RWPE2 (cell line): ENCODE measurements around the gene BTBD17.

ENCODE experiments used
- ATAC-seq: fragments of 200-7000 bp; cut with Tn5 transposase; 3 replicates; pipeline ENCODE4 v1.9.1; 2021; ENCODE audit warnings: low read depth
- DNase-seq: peaks from one replicate; pipeline ENCODE4 v3.0.0-alpha.2; 2020; ENCODE audit warnings: low spot score
- H3K27ac ChIP-seq: fragments of 450-650 bp; 2 replicates; pipeline ENCODE4 v1.5.1; 2017; ENCODE audit warnings: mild to moderate bottlenecking; ENCODE audit not compliant: poor library complexity, severe bottlenecking
- H3K27me3 ChIP-seq: fragments of 250-450 bp; sonication (Bioruptor Pico); 2 replicates; pipeline ENCODE4 v1.5.1; 2021; ENCODE audit warnings: mild to moderate bottlenecking, moderate library complexity; ENCODE audit not compliant: insufficient read depth, poor library complexity, severe bottlenecking
- H3K36me3 ChIP-seq: fragments of 250-450 bp; sonication (Bioruptor Pico); 2 replicates; pipeline ENCODE4 v1.5.1; 2020; ENCODE audit warnings: low read depth, mild to moderate bottlenecking, moderate library complexity
- H3K4me1 ChIP-seq: fragments of 250-450 bp; sonication (Bioruptor Pico); 2 replicates; pipeline ENCODE4 v1.5.1; 2021; ENCODE audit warnings: mild to moderate bottlenecking, moderate library complexity; ENCODE audit not compliant: insufficient read depth, poor library complexity, severe bottlenecking
- H3K4me3 ChIP-seq: fragments of 250-450 bp; sonication (Bioruptor Pico); 2 replicates; pipeline ENCODE4 v1.5.1; 2021; ENCODE audit warnings: mild to moderate bottlenecking, moderate library complexity; ENCODE audit not compliant: severe bottlenecking
- H3K9me3 ChIP-seq: fragments of 250-450 bp; sonication (Bioruptor Pico); 2 replicates; pipeline ENCODE4 v1.5.1; 2021; ENCODE audit warnings: mild to moderate bottlenecking, moderate library complexity; ENCODE audit not compliant: severe bottlenecking
- TF ChIP-seq, protein P1 (sequence below): fragments of 450-650 bp; IDR thresholded peaks from one replicate; pipeline ENCODE4 v1.5.1; 2017; ENCODE audit warnings: mild to moderate bottlenecking, moderate library complexity; ENCODE audit not compliant: poor library complexity, severe bottlenecking

Gene BTBD17

DNA sequence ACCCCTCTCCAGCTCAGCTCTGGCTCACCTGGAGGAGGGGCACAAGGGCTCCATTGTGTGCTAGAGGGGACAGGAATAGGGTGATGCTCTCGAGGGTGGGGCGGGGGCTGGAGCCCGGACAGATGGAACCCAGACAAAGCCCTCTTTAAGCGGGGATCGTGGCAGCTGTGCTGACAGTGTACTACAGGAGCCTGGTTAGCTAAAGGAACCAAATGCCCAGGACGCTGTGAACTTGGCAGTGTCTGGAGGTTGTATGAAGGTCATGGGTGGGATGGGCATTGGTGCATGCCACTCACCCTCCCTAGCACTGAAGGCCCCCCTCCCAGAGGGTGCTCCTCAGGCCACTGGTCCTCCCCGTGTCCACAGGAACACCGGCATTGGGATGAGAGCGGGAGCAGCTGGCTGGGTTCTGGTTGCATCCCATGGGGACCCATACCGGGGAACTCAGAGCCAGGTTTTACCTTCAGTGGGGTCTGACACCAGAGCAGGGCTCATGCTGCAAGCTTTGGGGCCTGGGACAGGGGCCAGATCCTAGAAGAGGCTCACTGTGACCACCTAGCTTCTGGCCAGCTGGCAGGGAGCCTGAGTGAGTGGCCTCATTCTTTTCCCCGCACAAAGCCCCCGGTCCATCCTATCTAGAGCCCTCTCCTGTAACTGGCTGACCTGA lies 23.7 kb downstream of the BTBD17 start:
- no peaks in the 10 kb centered on the region for H3K36me3 ChIP-seq
- no peaks in the 10 kb centered on the region for H3K9me3 ChIP-seq
- no peak overlapping the region for H3K4me3 ChIP-seq
- no peak for ATAC-seq
- TF ChIP-seq, protein P1, sequence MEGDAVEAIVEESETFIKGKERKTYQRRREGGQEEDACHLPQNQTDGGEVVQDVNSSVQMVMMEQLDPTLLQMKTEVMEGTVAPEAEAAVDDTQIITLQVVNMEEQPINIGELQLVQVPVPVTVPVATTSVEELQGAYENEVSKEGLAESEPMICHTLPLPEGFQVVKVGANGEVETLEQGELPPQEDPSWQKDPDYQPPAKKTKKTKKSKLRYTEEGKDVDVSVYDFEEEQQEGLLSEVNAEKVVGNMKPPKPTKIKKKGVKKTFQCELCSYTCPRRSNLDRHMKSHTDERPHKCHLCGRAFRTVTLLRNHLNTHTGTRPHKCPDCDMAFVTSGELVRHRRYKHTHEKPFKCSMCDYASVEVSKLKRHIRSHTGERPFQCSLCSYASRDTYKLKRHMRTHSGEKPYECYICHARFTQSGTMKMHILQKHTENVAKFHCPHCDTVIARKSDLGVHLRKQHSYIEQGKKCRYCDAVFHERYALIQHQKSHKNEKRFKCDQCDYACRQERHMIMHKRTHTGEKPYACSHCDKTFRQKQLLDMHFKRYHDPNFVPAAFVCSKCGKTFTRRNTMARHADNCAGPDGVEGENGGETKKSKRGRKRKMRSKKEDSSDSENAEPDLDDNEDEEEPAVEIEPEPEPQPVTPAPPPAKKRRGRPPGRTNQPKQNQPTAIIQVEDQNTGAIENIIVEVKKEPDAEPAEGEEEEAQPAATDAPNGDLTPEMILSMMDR = no peak
- H3K27me3 ChIP-seq = no peaks in the 10 kb centered on the region
- H3K4me1 ChIP-seq = no peaks in the 10 kb centered on the region
- no peak overlapping the region for H3K27ac ChIP-seq
- no peak for DNase-seq

DNA sequence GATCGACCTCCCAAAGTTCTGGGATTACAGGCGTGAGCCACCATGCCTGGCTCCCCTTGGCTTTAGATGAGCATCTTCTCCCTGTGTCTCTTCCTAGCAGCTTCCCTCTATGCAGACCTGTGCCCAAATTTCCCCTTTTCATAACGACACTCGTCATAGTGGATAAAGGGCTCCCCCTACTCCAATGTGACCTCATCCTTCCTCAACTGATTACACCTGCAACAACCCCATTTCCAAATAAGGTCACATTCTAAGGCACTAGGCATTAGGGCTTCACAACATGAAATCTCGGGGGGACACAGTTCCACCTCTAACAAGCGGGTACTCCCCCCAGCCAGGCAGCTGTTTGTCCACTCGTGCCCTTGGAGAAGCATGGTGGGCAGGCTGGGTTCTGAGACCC lies 25.4 kb downstream of the BTBD17 start:
- Histone ChIP-seq H3K9me3 (no peaks in the 10 kb centered on the region), H3K27me3 (no peaks in the 10 kb centered on the region), H3K36me3 (no peaks in the 10 kb centered on the region), H3K27ac (no peak overlapping the region), H3K4me1 (no peaks in the 10 kb centered on the region), H3K4me3 (no peak overlapping the region)
- no peak for ATAC-seq
- TF ChIP-seq, protein P1 = no peak
- DNase-seq = no peak

DNA sequence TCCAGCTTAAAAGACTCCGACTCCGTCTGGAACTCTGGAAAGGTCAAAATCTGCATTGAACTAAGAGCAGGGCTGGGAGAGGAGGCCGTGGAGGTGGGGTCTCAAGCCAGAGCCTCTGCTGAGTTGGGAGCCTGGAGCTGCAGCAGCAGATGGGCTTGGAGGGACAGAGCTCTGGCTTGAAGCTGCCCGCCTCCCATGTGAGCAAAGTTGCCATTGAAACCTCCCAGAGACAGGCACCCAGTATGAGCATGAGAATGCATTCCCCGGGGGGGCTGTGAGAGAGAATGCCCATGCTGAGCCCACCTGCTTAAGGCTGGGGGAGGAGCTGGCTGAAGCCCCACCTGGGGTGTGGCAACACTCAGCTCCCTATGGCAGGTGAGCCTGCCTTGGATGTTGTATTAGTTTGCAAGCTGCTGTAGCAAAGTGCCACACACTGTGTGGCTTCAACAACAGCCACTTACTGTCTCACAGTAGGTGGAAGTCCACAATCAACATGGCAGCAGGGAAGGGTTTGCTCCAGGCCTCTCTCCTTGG lies 26.1 kb downstream of the BTBD17 start:
- DNase-seq (no peak), ATAC-seq (no peak)
- Histone ChIP-seq H3K9me3 (no peaks in the 10 kb centered on the region), H3K4me1 (no peaks in the 10 kb centered on the region), H3K36me3 (no peaks in the 10 kb centered on the region), H3K4me3 (no peak overlapping the region), H3K27ac (no peak overlapping the region), H3K27me3 (no peaks in the 10 kb centered on the region)
- TF ChIP-seq, protein P1 = no peak

DNA sequence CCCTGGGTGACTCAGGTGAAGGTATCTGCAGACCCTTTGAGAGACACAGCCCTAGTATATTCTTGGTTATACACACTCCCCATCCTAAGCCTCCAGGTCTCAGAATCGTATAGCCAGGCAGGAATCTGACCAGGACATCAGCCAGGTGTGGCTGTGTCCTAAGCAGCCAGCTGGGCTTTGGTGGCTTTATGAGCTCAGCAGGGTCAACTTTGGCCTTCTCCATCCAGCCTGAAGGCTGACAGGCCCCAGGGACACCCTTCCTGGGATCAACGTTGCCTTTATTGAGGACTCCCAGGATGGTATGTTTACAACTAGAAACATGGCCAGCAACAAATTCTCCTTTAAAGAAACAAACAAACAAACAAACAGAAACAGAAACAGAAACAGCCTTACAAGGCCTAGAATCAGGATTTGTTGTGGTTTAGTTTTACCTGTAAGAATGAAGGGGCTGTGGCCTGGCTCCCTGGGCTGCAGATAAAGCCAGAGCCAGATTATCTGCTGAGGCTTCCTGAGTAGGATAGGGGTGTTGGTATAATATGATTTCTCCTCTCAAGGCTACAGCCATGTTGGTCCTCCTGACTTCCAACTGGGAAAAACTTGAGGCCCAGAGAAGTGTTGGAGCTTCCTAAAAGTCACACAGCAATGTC lies 27.2 kb downstream of the BTBD17 start:
- no peaks in the 10 kb centered on the region for H3K27me3 ChIP-seq
- no peak overlapping the region for H3K4me3 ChIP-seq
- TF ChIP-seq, protein P1 = no peak
- H3K27ac ChIP-seq = no peak overlapping the region
- H3K36me3 ChIP-seq = no peaks in the 10 kb centered on the region
- no peak for ATAC-seq
- no peak for DNase-seq
- H3K4me1 ChIP-seq = no peaks in the 10 kb centered on the region
- H3K9me3 ChIP-seq = no peaks in the 10 kb centered on the region
